WTC11 (cell line): ENCODE measurements around the gene DMC1.

Source experiments
- TP53 ChIP-seq: sonication (generic); formaldehyde crosslinking; IDR thresholded peaks from 2 replicates; pipeline ENCODE4 v1.8.1; 2023; ENCODE audit warnings: mild to moderate bottlenecking, missing genetic modification reagents
- ZMAT4 ChIP-seq: fragments of 250-450 bp; sonication (Bioruptor Pico); IDR thresholded peaks from 2 replicates; pipeline ENCODE4 v1.9.0; 2021; ENCODE audit warnings: mild to moderate bottlenecking
- ZNF138 ChIP-seq: sonication (generic); formaldehyde crosslinking; conservative IDR thresholded peaks from 2 replicates; pipeline ENCODE4 v1.8.1; 2022; ENCODE audit warnings: mild to moderate bottlenecking, moderate library complexity, missing genetic modification reagents
- TF ChIP-seq, protein P1 (sequence below): fragments of 200-600 bp; IDR thresholded peaks from 2 replicates; pipeline ENCODE4 v1.8.0; 2022; ENCODE audit warnings: antibody characterized with exemption
- TF ChIP-seq, protein P2 (sequence below): sonication (generic); formaldehyde crosslinking; IDR thresholded peaks from 2 replicates; pipeline ENCODE4 v1.8.0; 2022; ENCODE audit warnings: mild to moderate bottlenecking, missing genetic modification reagents
- TF ChIP-seq, protein P3 (sequence below): sonication (generic); formaldehyde crosslinking; IDR thresholded peaks from 2 replicates; pipeline ENCODE4 v1.8.1; 2022; ENCODE audit warnings: mild to moderate bottlenecking, missing genetic modification reagents, moderate library complexity, borderline replicate concordance

DNA sequence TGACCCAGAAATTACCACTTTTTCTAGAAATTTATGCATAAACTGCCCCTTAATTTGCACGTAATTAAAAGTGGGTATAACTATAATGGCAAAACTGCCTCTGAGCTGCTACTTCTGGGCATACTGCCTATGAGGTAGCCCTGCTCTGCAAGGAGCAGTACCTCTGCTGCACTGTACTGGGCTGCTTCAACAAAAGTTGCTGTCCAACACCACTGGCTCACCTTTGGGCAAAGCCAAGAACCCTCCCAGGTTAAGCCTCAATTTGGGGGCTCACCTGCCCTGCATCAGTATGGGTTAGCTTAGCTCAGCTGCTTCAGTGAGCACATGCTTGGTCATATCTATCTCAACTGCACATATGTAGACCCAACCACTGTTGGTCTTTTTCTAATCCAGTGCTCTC is 4.5 kb downstream of the DMC1 start:
- TF ChIP-seq, protein P1, sequence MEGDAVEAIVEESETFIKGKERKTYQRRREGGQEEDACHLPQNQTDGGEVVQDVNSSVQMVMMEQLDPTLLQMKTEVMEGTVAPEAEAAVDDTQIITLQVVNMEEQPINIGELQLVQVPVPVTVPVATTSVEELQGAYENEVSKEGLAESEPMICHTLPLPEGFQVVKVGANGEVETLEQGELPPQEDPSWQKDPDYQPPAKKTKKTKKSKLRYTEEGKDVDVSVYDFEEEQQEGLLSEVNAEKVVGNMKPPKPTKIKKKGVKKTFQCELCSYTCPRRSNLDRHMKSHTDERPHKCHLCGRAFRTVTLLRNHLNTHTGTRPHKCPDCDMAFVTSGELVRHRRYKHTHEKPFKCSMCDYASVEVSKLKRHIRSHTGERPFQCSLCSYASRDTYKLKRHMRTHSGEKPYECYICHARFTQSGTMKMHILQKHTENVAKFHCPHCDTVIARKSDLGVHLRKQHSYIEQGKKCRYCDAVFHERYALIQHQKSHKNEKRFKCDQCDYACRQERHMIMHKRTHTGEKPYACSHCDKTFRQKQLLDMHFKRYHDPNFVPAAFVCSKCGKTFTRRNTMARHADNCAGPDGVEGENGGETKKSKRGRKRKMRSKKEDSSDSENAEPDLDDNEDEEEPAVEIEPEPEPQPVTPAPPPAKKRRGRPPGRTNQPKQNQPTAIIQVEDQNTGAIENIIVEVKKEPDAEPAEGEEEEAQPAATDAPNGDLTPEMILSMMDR: no peak
- TF ChIP-seq ZNF138: no peak
- no peak for TF ChIP-seq TP53 (CRISPR knock-in tag)
- TF ChIP-seq, protein P2, sequence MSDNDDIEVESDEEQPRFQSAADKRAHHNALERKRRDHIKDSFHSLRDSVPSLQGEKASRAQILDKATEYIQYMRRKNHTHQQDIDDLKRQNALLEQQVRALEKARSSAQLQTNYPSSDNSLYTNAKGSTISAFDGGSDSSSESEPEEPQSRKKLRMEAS (CRISPR knock-in tag): no peak
- no peak for TF ChIP-seq ZMAT4 (CRISPR knock-in tag)
- TF ChIP-seq, protein P3, sequence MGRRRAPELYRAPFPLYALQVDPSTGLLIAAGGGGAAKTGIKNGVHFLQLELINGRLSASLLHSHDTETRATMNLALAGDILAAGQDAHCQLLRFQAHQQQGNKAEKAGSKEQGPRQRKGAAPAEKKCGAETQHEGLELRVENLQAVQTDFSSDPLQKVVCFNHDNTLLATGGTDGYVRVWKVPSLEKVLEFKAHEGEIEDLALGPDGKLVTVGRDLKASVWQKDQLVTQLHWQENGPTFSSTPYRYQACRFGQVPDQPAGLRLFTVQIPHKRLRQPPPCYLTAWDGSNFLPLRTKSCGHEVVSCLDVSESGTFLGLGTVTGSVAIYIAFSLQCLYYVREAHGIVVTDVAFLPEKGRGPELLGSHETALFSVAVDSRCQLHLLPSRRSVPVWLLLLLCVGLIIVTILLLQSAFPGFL: no peak
